ENCODE measurements around the gene LRRC71.

LRRC71 gene

GRCh38 chr1:156894711-156895454 is 25.5 kb upstream of the LRRC71 start:
- Histone ChIP-seq H2AFZ (ENCODE audit: low read depth, low read length) (no peak overlapping the region), H3K9me3 (ENCODE audit: insufficient read depth, low read length) (no peaks in the 10 kb centered on the region), H3K79me2 (ENCODE audit: low read length) (no peaks in the 10 kb centered on the region), H3K27me3 (ENCODE audit: low read depth, low read length) (peaks cover 26% of the 10 kb centered on the region), H3K4me3 (ENCODE audit: low read length) (no peak overlapping the region), H3K9ac (ENCODE audit: low read length) (no peak overlapping the region), H3K4me2 (ENCODE audit: low read length) (no peak overlapping the region), H3K27ac (ENCODE audit: low read length) (no peak overlapping the region), H3K4me1 (ENCODE audit: low read length) (peaks cover 8% of the 10 kb centered on the region), H4K20me1 (ENCODE audit: insufficient read depth, low read length) (no peaks in the 10 kb centered on the region), H3K36me3 (replicated peaks; ENCODE audit: low read depth, low read length) (no peaks in the 10 kb centered on the region)
- TF ChIP-seq EZH2phosphoT487 (IDR thresholded peaks at IDR 0.05; ENCODE audit: low read depth): no peak
- TF ChIP-seq CTCF (IDR thresholded peaks at IDR 0.05; ENCODE audit: low read depth, low read length): no peak

GRCh38 chr1:156895455-156895812 is 25.0 kb upstream of the LRRC71 start:
- Histone ChIP-seq H3K4me2 (ENCODE audit: low read length) (no peak overlapping the region), H3K9me3 (ENCODE audit: insufficient read depth, low read length) (no peaks in the 10 kb centered on the region), H3K79me2 (ENCODE audit: low read length) (no peaks in the 10 kb centered on the region), H2AFZ (ENCODE audit: low read depth, low read length) (no peak overlapping the region), H3K4me3 (ENCODE audit: low read length) (no peak overlapping the region), H3K36me3 (replicated peaks; ENCODE audit: low read depth, low read length) (no peaks in the 10 kb centered on the region), H3K27ac (ENCODE audit: low read length) (no peak overlapping the region), H3K4me1 (ENCODE audit: low read length) (peaks cover 12% of the 10 kb centered on the region), H4K20me1 (ENCODE audit: insufficient read depth, low read length) (no peaks in the 10 kb centered on the region), H3K27me3 (ENCODE audit: low read depth, low read length) (peaks cover 25% of the 10 kb centered on the region), H3K9ac (ENCODE audit: low read length) (no peak overlapping the region)
- no peak for TF ChIP-seq EZH2phosphoT487 (IDR thresholded peaks at IDR 0.05; ENCODE audit: low read depth)
- TF ChIP-seq CTCF (IDR thresholded peaks at IDR 0.05; ENCODE audit: low read depth, low read length): no peak

GRCh38 chr1:156895927-156896326 is 24.5 kb upstream of the LRRC71 start:
- H3K27ac ChIP-seq (ENCODE audit: low read length): no peak overlapping the region
- no peak overlapping the region for H3K4me2 ChIP-seq (ENCODE audit: low read length)
- H3K9ac ChIP-seq (ENCODE audit: low read length): no peak overlapping the region

More at GRCh38 chr1:156895927-156896326, 24.5 kb upstream of the LRRC71 start:
- Histone ChIP-seq H3K9me3 (ENCODE audit: insufficient read depth, low read length) (no peaks in the 10 kb centered on the region), H3K27me3 (ENCODE audit: low read depth, low read length) (peaks cover 23% of the 10 kb centered on the region), H3K4me1 (ENCODE audit: low read length) (peaks cover 12% of the 10 kb centered on the region), H3K36me3 (replicated peaks; ENCODE audit: low read depth, low read length) (no peaks in the 10 kb centered on the region), H3K4me3 (ENCODE audit: low read length) (no peak overlapping the region), H2AFZ (ENCODE audit: low read depth, low read length) (no peak overlapping the region), H4K20me1 (ENCODE audit: insufficient read depth, low read length) (no peaks in the 10 kb centered on the region), H3K79me2 (ENCODE audit: low read length) (no peaks in the 10 kb centered on the region)
- TF ChIP-seq CTCF (IDR thresholded peaks at IDR 0.05; ENCODE audit: low read depth, low read length) (no peak), EZH2phosphoT487 (IDR thresholded peaks at IDR 0.05; ENCODE audit: low read depth) (no peak)
